Testis (tissue), 3 donors: ENCODE results near the gene CCDC97. TPM values are rescaled to one million over a fixed set of nuclear protein-coding genes. Genes with fewer than 3 reads are reported as not detected.
A peak's percentile ranks its signal among the peaks of the same experiment; 100 is the strongest.

ENCODE experiments used
- DNase-seq: peaks from one replicate; pipeline ENCODE4 v3.0.0-alpha.2; 2019
- H3K27ac ChIP-seq, 2 donors: fragments of 200-600 bp; sonication (generic); one replicate each; pipeline ENCODE4 v1.5.1; 2019
- H3K27me3 ChIP-seq: fragments of 200-600 bp; sonication (generic); one replicate; pipeline ENCODE4 v1.5.1; 2019
- H3K36me3 ChIP-seq: fragments of 200-600 bp; sonication (generic); one replicate; pipeline ENCODE4 v1.5.1; 2017; ENCODE audit warnings: low read depth; ENCODE audit errors: missing control alignments
- H3K4me1 ChIP-seq: fragments of 200-600 bp; sonication (generic); one replicate; pipeline ENCODE4 v1.5.1; 2019
- H3K4me3 ChIP-seq, 2 donors: fragments of 200-600 bp; sonication (generic); one replicate each; pipeline ENCODE4 v1.5.1; 2017 to 2019
- H3K9me3 ChIP-seq: fragments of 200-600 bp; sonication (generic); one replicate; pipeline ENCODE4 v1.5.1; 2017
- CTCF ChIP-seq, 3 experiments: fragments of 450-650 bp in 2 of 3; fragments of 200-600 bp in 1 of 3; sonication (generic) in 1 of 3; IDR thresholded peaks; one replicate each; pipeline ENCODE4 v1.5.1; 2016 to 2019; ENCODE audit warnings: antibody characterized with exemption in 3 of 3, mild to moderate bottlenecking in 2 of 3, moderate library complexity in 1 of 3
- POLR2A ChIP-seq: fragments of 450-650 bp; IDR thresholded peaks from one replicate; pipeline ENCODE4 v1.6.1; 2017; ENCODE audit warnings: antibody characterized with exemption, mild to moderate bottlenecking, moderate library complexity
- WGBS, 2 donors: methylation state at CpG; one replicate each; pipeline ENCODE4 v1.1.5; 2018; 5-methylcytosine and 5-hydroxymethylcytosine counted together
- intact Hi-C: fragments of 100-400 bp; cut with DNase I; formaldehyde crosslinking; loops from one replicate; pipeline ENCODE4 v1.15.1; 2023; ENCODE audit warnings: low total_unique reads
- polyA plus RNA-seq: library from polyadenylated mRNA; stranded (reverse); fragments of 350-450 nt; fragmentation: Illumina TruSeq; extraction: RNeasy Lipid Tissue Mini Kit (QIAGEN cat#74804); gene quantifications from one replicate; pipeline ENCODE4 v1.2.3, GENCODE V29; 2014; ENCODE audit warnings: low read depth, low replicate concordance; ENCODE audit not compliant: insufficient read depth
- total RNA-seq, 2 donors: library from RNA; depleted of rRNA; stranded (reverse); fragments of >200 nt; gene quantifications; one replicate each; pipeline ENCODE4 v1.2.3, GENCODE V29; 2016

The CCDC97 gene
- total and polyA plus RNA-seq, 3 donors from 2014 or later = 36.2 to 57.8 (median 40.2) TPM

- peaks cover 20% of the 10 kb centered on the region for H3K4me1 ChIP-seq
These were observed 2.0 kb upstream of the CCDC97 start for GRCh38 chr19:41307954-41308449.

GRCh38 chr19:41308450-41309179, 1.4 kb upstream of the CCDC97 start:
- Histone ChIP-seq H3K4me3 (peak overlapping the region in 1 of 2 donors; percentile 77), H3K4me1 (peaks cover 20% of the 10 kb centered on the region), H3K9me3 (no peaks in the 10 kb centered on the region), H3K27me3 (no peaks in the 10 kb centered on the region), H3K36me3 (no peaks in the 10 kb centered on the region), H3K27ac (peak overlapping the region; percentile 93 to 97)
- TF ChIP-seq POLR2A (no peak), CTCF (IDR thresholded peaks at IDR 0.05) (peak; percentile 94 to 99 (median 98))
- DNase-seq = peak; percentile 98
- 16 to 20% methylated on average over 8 of the region's 8 CpGs for WGBS, 2 donors
- intact Hi-C loops = loop anchor here (5.0 kb wide), 1 partner anchor 41 kb away; no protein-coding TSS in a partner anchor

More at GRCh38 chr19:41307954-41308449, 2.0 kb upstream of the CCDC97 start:
- 20 to 51% methylated on average over 2 to 4 of the region's 4 CpGs for WGBS, 2 donors
- DNase-seq = no peak
- no peaks in the 10 kb centered on the region for H3K9me3 ChIP-seq
- H3K27ac ChIP-seq = peak overlapping the region; percentile 93 to 97
- TF ChIP-seq CTCF (IDR thresholded peaks at IDR 0.05) (no peak), POLR2A (no peak)
- intact Hi-C loops = loop anchor here (5.0 kb wide), 1 partner anchor 41 kb away; no protein-coding TSS in a partner anchor
- no peak overlapping the region for H3K4me3 ChIP-seq
- H3K27me3 ChIP-seq = no peaks in the 10 kb centered on the region
- H3K36me3 ChIP-seq = no peaks in the 10 kb centered on the region

- no peak for TF ChIP-seq CTCF (IDR thresholded peaks at IDR 0.05)
- no peak for TF ChIP-seq POLR2A
- 2 to 8% methylated on average over 26 of the region's 26 CpGs for WGBS, 2 donors
- H3K36me3 ChIP-seq = no peaks in the 10 kb centered on the region
- peak overlapping the region; percentile 93 to 97 for H3K27ac ChIP-seq
- peaks cover 20% of the 10 kb centered on the region for H3K4me1 ChIP-seq
- no peak for DNase-seq
- peak overlapping the region; percentile 76 to 77 for H3K4me3 ChIP-seq
- no peaks in the 10 kb centered on the region for H3K27me3 ChIP-seq
- intact Hi-C loops = loop anchor here (5.0 kb wide), 1 partner anchor 42 kb away; no protein-coding TSS in a partner anchor
- H3K9me3 ChIP-seq = no peaks in the 10 kb centered on the region
These were observed 566 bp upstream of the CCDC97 start for GRCh38 chr19:41309180-41310032.

- H3K9me3 ChIP-seq = no peaks in the 10 kb centered on the region
- 32 to 51% methylated on average over 5 of the region's 5 CpGs for WGBS, 2 donors
- DNase-seq = no peak
- H3K27me3 ChIP-seq = no peaks in the 10 kb centered on the region
- no peaks in the 10 kb centered on the region for H3K36me3 ChIP-seq
- H3K27ac ChIP-seq = peak overlapping the region in 1 of 2 donors; percentile 97
- peak overlapping the region; percentile 76 to 77 for H3K4me3 ChIP-seq
- TF ChIP-seq POLR2A (no peak), CTCF (IDR thresholded peaks at IDR 0.05) (no peak)
- H3K4me1 ChIP-seq = peaks cover 20% of the 10 kb centered on the region
- intact Hi-C loops = no loop called here
These were observed 1.1 kb downstream of the CCDC97 start for GRCh38 chr19:41311072-41311471.
